HG02840 (cell line): ENCODE measurements around the gene WHRN.

Experiments used
- ATAC-seq: cut with Tn5 transposase; IDR thresholded peaks from one replicate; pipeline ENCODE4 v1.9.1; 2021; ENCODE audit warnings: mild to moderate bottlenecking, moderate library complexity, moderate number of reproducible peaks; ENCODE audit not compliant: unreplicated experiment, low FRiP score

The WHRN gene

DNA sequence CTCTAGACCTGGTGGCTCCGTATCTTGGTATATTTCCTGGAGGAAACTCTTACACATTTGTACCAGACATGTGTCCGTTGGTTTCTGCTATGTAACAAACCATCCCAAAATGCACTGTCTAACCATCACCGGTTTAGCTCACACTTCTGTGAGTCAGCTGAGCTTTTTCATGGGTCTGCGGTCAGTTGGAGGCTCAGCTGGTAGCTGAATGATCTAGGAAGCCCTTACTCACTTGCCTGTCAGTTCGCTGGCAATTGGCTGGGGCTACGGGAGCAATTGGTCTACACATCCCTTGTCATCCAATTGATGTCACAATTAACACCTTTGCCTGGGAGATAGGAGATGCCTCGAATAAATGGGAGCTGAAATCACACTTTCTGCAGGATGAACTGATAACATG is 11.6 kb upstream of the WHRN start:
- ATAC-seq = no peak

DNA sequence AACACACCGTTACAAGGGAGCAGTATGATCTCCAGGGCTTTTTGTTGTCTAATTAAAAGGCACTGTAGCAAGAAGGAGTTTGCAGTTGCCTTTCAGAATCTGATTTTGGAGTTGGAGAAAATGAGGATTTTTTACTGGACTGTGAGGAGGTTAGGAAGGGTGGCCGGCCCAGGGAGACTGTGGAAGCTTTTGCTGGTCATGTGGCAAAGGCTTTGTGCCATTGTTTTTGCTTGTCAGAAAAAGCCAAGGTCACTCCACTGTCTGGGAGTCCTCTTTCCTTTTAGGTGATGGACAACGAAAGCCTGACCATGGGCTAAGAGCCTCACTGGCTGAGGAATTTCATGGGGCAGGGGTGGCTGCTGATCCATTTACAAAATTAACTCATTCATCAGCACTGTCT is 10.3 kb upstream of the WHRN start:
- no peak for ATAC-seq

DNA sequence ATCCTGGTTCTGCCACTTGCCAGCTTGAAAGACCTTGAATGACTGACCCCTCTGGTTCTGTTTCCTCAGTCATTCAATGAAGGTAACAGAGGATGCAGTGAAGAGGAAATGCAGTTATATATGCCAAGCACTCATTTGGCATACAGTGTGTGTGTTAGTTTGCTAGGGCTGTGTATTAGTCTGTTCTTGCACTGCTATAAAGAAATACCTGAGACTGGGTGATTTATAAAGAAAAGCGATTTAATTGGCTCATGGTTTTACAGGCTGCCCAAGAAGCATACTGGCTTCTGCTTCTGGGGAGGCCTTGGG is 8.6 kb upstream of the WHRN start:
- no peak for ATAC-seq

DNA sequence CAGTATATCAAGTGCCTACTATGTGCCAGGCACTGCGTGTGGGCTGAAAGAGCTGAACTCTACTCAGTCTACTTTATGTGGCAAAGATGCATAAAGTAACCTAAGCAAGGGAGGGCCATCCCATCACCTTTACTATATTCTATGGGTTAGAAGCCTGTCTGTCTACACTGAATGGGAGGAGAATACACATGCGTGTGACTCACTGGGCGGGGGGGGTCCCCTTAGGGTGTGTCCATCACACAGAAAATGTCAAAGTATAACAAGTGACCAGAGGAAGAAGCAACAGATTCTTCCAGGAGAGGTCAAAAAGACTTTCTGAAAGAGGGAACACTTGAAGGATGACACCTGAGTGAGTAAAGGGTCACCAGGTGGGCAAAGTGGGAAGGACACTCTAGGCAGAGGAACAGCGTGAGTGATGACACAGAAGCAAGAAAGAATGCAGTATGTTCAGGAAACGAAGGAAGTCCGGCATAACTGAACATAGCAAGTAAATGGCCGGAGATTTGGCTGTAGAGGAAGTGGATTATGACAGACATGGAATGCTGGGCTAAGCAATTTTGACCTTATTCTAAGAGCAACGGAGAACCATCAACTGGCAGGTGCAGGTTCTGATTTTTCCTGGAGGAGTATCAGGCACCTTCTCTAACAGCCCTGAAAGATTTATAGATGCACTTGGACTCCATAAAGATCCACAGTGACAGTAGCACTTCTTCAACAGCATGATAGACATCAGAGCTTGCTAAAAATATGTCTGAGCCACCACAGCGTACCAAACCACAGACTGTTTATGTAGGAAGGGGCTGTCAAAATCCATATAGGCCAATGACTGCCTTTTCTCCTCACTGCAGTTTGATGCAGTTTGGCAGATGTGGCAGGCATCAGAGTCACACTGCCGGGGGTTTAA is 8.0 kb upstream of the WHRN start:
- ATAC-seq = no peak

DNA sequence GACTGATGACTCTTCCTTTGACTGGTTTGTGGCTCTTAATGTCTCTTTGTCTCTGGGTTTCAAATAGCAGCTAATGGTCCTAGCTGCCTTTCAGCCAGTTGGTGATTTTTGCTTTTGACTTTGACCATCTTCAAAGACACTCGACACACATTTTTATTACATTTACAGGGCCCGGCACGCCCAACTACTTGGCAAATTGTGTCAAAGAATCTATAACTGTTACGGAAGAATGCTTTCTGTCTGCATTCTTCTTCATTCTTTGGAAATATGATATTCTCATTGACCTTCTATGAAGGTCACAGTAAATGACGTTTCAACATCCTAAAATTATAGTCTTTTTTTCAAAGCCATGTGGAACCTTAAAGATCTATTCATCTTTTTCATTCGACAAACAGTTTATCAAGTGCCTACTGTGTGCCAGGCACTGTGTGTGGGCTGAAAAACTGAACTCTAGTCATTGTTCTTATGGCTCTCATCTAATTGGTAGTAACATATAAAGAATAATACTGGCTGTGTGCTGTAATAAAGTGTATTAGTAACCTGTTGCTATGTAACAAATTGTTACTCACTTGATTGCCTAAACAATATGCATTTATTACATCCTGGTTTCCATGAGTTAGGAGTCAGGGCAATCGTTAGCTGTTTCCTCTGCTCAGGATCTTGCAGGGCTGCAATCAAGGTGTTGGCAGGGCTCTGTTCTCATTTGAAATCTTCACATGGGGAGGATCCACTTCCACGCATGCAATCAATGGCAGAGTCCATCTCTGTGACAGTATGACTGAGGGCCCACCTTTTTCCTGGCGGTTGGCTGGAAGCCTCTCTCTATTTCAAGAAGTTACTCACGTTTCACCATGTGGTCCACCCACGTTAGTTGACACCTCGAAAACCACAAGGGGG is 7.0 kb upstream of the WHRN start:
- ATAC-seq = no peak

DNA sequence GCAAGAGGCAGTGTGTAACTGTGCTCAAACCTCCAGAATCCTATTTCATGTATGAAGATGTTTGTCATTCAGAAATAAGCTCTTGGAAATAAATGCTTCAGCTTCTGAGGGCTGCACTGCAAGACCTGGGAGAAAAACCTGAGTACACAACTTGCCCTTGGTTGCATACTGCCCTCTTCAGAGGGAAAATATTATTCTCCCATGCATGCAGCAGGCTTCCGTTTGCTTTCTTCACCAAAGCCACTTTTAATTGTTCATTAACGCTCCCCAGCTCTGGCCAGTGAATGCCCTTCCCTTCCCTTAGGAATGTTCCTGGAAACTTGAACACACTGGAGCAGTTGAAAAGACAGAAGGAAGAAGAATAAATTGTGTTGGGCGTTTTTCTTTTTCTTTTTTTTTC is 2.5 kb upstream of the WHRN start:
- ATAC-seq = no peak

DNA sequence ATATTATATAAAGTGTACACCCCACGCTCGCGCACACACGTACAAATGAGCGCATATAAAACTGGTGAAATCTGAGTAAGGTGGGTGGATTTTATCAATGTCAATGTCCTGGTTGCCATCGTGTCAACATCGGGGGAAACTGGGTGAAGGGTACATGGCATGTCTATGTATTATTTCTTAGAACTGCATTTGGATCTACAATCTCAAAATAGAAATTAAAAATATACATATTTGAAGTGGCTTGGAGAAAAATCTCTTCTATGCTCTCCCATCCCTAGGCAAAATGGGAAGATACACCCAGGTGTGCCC is 763 bp upstream of the WHRN start:
- no peak for ATAC-seq

DNA sequence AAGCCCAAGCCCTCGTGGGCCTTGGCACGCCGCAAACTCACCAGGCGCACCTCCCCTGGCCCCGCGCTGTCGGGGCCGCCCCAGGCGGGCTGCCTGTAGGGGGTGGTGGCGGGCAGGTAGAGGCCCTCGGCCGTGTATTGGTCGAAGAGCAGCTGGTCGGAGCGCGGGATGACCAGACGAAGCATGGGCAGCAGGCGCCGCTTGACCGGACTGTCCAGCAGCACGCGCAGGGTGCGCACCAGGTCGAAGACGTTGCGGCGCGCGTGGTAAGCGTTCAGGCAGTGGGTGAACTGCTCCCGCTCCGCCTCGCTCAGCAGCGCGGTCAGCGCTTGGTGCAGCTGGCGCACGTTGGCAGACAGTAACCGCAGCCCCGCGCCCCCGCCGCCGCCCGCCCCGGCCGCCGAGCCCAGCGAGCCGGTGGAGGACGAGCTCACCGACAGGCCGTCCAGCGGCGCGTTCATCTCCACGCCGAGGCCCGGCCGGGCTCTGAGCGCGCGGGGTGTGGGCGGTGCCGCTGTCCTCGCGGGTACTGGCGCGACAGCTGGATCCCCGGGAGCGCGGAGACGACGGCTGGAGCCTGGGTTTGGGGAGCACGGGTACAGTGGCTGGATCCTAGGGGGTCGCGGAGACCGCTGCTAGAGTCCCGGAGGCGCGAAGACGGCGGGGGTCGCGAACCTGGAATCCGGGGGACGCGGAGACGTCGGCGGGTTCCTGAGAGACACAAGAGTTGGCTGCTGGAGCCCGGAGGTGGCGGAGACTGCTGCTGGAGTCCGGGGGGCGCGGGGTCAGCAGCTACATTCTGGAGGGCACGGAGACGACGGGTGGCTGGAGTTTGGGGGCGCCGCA is 709 bp downstream of the WHRN start:
- no peak for ATAC-seq

DNA sequence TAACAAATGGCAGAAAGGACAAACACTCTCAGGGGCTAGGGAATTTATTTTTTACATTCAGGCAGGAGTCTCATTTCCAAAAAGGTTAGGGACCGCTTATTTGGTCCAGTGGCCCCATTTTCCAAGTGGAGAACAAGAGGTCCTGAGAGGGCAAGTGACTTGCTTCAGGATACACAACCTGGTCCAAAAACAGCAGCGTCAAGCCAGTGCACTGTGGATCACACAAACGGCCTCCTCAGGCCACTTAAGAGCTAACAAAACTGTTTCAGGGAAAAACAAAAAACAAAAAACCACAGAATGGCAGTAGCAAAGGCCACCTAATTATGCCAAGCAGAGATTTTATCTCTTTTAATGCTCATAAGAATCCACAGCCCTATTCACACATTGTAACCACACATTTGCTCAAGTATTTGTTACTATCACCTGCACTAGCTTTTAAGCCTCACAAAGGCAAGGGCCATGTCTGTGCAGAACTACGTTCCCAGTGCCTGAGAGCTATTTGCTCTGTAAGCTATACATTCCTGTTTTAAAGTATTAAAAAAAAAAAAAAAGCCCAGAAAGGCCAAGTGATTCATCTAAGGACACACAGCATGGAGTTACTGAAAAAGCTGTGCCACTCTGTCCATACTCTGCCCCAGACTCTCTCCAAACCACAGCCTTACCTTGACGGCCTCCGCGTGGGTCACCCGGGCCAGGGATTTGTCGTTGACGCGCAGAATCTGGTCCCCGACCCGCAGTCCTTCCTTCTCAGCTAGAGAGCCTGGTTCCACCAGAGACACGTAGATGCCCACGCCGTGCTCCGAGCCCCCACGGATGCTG is 1.5 kb downstream of the WHRN start:
- ATAC-seq = no peak

DNA sequence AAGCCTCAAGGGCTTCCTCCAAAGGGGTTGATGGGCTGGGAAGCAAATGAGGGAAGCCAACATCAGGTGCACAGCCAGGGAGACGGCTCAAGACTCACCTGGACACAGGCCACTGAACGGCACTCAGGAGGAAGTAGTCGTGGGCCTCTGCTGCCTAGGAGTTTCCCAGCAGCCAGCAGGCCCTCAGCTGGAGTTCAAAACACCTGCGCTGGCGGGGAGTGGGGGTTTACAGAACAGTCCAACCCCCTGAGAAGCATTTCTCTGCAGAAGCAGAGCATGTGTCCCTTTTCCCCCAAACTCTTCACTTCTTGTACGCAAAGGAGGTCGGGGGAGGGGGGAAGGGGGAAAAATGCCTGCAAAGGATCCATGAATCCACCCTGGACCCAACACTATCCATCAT is 2.3 kb downstream of the WHRN start:
- no peak for ATAC-seq

DNA sequence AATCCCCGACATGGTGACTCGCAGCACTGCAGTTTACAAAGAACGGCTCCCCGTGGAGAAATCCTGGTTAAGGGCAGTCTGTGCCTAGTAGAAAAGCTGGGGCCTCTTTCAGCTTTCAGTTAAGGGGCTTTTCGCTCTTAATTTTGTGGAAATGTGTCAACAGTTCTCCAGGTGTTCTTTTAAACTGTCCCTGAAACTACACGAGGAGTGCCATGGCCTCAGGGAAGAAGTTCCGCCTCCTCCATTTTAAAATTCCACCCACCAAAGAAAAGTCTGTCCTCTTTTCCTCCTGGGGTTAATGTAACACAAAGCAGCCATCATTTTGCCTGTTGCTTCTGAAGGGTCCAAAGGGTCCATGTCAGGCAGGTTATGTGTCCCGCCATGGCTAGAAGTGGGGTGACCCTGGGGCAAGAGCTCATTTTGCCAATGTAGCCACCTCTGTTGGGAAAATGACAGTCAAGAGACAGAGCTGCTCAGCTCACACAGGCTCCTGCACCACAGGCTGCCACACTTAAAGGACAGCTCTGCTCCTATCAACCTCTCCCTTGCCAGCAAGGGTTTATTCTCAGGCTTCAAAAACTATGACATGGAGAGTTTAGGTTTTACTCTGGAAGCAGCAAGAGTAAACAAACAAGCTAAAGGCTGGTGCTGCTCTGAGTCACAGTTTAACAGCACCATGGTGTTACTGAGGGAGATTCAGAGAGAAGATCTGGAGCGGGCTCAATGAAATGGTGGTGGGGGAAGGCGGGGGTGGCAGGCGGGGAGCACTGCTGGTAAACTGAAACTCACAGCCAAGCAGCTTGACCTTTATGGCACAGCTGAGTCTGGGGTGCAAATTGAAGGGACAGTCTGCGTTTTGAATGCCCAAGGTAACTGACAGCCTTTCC is 3.2 kb downstream of the WHRN start:
- ATAC-seq = no peak

DNA sequence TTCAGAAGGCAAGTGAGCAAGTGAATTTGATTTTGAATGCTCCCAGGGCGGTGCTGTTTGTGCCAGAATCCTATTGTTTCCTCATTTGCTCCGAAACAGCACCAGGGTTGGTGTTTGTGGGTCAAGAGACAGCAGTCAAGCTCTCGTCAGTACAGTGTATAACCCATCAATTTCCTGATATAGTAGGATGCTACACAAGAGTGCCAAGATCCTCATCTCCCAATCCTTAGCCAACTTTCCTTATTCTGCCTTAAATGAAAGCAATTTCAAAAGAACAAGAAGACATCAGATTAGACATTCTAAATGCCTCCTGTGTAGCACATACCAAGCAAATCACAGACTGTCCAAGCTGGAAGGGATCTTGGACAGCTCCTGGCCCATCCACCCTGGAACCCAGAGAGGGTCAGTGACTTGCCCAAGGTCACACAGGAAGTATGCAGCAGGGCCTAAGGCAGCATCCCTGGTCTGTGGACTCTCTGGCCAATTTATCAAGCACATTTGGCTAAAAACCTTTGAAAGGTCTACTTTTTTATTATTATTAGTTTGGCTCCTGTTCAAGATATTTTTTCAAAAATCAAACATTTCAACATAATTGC is 4.5 kb downstream of the WHRN start:
- no peak for ATAC-seq

DNA sequence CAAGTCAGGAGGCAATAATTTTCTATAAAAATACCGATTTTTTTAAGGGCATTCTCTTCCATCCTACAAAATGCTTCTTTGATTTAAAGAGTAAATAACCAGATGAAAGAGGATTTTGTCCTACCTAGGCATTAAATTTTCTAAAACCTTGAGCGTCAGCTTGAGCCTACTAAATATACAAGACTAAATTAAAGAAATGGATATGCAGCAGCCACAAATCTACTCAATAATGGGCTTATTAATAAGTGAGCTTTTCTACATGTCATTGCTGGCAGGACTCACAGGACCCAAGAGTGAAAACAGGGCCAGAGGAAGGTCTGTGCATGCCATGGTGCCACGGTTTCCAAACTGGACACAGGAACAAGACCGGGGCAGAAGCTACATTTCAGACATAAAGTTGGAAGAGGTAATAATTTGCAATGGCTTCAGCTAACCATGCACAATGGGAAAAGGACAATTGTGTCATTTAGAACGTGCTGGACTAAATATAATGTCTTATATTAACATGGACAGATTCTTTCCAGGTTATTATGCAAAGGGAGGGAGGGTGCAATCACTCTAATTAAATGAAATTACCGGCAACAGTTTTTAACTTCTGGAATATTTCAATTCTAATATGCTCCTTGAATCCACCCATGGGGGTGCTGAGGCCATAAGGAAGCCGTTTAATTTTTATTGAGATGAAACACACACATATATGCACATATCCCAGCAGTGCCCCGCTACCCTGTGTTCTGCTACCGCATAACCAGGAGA is 5.2 kb downstream of the WHRN start:
- no peak for ATAC-seq

DNA sequence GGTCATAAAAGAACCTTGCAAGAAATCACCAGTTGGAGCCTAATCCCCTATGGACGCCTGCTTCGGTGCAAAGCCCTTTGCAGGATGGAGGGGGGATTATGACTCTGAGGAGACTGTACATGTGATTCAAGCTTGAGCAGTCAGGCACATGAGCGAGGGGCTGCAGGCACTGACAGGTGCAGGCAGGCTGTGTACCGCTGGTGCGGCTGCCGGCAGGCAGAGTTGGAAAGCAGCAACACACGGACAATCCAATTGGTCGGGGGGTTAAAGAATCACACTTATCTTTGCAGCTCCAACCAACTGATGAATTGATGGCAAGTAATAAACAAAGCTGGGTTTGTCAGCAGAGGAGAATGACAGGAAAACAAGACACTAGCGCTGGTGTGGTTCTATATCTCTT is 5.7 kb downstream of the WHRN start:
- ATAC-seq = no peak

DNA sequence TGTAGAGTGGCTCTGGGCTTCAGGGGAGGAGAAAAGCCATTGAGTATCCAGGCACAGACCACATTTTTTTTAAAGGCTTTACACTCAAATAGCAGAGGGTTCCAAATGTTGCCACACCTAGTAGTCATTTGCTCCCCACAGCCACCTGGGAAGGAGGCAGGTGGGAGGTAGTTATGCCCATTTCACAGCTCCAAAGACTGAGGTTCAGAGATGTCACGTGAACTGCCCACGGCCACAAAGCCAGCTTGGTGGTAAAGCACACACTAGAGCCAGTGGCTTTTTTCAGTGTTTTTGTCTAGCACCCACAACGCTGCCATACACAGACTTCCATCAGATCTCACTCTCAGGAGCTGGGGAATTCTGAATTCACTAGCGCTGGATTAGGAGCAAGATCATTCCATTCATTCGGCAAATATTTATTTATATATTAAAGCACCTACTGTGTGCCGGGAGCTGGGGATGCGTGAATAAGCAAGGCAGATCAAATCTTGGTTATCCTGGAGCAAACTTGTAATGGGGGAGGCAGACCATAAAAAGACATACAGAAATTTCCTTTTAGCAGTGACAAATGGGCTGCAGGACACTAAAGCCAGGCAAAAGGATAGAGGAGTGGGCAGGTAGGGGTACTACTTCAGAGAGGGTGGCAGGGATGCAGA is 7.4 kb downstream of the WHRN start:
- no peak for ATAC-seq

DNA sequence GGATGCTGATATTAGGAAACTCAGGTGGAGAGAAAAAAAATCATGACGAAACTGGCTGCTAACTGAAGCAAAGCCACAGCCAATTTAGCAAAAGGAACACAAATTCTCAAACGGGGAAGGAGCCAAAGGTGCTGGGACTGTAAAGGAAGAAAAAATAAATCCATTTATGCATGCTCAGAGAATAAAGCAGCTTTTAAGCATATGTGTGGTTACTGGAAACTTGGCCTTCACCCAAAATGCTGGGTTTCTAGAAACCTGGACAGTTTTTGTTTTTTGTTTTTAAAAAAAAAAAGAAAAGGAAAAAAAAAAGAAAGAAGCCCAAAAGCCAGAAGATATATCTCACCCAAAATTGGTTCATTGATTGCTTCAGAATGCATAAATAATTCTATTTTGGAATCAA is 8.0 kb downstream of the WHRN start:
- no peak for ATAC-seq

DNA sequence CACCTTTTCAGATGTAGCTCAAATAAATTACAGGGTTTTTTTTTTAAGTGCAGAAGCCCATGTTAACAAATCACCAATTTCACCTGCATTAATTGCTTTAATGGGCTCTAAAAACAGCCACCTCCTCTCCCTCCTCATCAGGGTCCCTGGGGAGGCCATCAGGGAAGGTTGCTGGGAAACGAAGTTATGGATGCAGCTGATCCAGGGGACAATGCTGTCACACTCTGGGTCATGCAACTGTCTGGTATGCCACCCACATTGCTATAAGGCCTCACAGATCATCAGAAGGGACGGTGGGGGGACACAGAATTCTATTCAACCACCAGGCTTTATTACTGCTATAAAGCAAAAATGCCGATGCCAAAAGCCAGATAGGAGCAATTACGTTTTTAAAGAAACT is 9.3 kb downstream of the WHRN start:
- no peak for ATAC-seq
